Measurements from ENCODE around the gene CDHR2. TPM values are rescaled to one million over a fixed set of nuclear protein-coding genes. Genes with fewer than 3 reads are reported as not detected.

Gene CDHR2
- total RNA-seq, 2 donors from 2014 or later, result 0.37 to 0.89 TPM

DNA sequence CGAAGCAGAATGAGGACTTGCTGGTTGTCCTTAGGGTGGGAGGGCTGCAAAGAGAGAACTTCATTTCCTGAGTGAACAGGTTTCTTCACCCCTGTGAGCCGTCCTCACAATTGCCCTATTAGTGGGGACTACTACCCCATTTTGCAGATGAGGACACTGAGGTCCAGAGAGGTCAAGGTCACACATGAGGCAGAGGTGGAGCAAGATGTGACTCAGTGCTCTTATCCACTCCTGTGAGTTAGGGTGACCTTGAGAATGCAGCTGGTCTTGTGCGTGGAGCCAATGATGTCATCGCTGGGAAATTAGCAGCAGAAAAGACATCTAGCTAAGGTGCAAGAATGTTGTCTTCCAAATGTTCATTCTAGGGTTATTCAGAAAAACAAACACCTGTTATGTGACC lies 33.9 kb downstream of the CDHR2 start:
- Histone ChIP-seq H3K36me3 (ENCODE audit: control insufficient read depth, insufficient read depth, low read length) (no peaks in the 10 kb centered on the region), H3K27me3 (ENCODE audit: control insufficient read depth, insufficient read depth, low read length, poor library complexity, severe bottlenecking) (no peaks in the 10 kb centered on the region), H3K4me1 (ENCODE audit: control insufficient read depth, insufficient read depth, low read length) (no peaks in the 10 kb centered on the region), H3K27ac (ENCODE audit: low read depth, low read length) (no peak overlapping the region), H3K4me3 (ENCODE audit: low read length) (no peak overlapping the region), H3K9me3 (ENCODE audit: control insufficient read depth, low read length) (peaks cover 12% of the 10 kb centered on the region), H3K9ac (ENCODE audit: extremely low read depth, low read length, poor library complexity, severe bottlenecking) (no peak overlapping the region)
- no peak for DNase-seq
- Mint-ChIP-seq H3K4me1 (no peaks in the 10 kb centered on the region), H3K27me3 (ENCODE audit: insufficient read depth) (peaks cover 5% of the 10 kb centered on the region), H3K9me3 (peaks cover 27% of the 10 kb centered on the region), H3K36me3 (ENCODE audit: low read depth) (no peaks in the 10 kb centered on the region), H3K4me3 (no peak overlapping the region), H3K27ac (no peak overlapping the region)
- TF ChIP-seq, protein P1, sequence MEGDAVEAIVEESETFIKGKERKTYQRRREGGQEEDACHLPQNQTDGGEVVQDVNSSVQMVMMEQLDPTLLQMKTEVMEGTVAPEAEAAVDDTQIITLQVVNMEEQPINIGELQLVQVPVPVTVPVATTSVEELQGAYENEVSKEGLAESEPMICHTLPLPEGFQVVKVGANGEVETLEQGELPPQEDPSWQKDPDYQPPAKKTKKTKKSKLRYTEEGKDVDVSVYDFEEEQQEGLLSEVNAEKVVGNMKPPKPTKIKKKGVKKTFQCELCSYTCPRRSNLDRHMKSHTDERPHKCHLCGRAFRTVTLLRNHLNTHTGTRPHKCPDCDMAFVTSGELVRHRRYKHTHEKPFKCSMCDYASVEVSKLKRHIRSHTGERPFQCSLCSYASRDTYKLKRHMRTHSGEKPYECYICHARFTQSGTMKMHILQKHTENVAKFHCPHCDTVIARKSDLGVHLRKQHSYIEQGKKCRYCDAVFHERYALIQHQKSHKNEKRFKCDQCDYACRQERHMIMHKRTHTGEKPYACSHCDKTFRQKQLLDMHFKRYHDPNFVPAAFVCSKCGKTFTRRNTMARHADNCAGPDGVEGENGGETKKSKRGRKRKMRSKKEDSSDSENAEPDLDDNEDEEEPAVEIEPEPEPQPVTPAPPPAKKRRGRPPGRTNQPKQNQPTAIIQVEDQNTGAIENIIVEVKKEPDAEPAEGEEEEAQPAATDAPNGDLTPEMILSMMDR (conservative IDR thresholded peaks at IDR 0.05), result no peak
- WGBS, 2 experiments (ENCODE audit: insufficient coverage in 1 of 2, insufficient read length in 1 of 2), result 79 to 86% methylated on average over 4 of the region's 4 CpGs

DNA sequence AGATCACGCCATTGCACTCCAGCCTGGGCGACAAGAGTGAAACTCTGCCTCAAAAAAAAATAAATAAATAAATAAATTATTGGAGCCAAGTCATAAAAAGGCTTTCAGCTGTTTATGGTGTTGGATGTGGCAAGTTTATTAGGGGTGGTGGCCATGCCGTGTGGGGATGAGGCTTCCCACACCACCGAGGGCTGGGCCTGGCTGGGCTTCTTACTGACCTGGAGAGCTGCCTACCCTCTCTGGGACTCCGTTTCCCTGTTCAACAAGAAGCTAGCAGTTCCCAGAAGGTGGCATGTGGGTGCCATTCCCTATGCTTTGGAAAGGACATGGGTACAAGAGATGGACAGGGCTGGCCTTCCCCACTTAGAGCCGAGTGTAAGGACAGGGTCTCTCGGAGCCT lies 38.3 kb downstream of the CDHR2 start:
- H3K4me1 Mint-ChIP-seq, result no peaks in the 10 kb centered on the region
- H3K27ac Mint-ChIP-seq, result no peak overlapping the region
- Histone ChIP-seq H3K4me3 (ENCODE audit: low read length) (no peak overlapping the region), H3K9ac (ENCODE audit: extremely low read depth, low read length, poor library complexity, severe bottlenecking) (no peak overlapping the region), H3K9me3 (ENCODE audit: control insufficient read depth, low read length) (peaks cover 12% of the 10 kb centered on the region), H3K27ac (ENCODE audit: low read depth, low read length) (no peak overlapping the region), H3K4me1 (ENCODE audit: control insufficient read depth, insufficient read depth, low read length) (no peaks in the 10 kb centered on the region), H3K36me3 (ENCODE audit: control insufficient read depth, insufficient read depth, low read length) (no peaks in the 10 kb centered on the region), H3K27me3 (ENCODE audit: control insufficient read depth, insufficient read depth, low read length, poor library complexity, severe bottlenecking) (no peaks in the 10 kb centered on the region)
- WGBS, 2 experiments (ENCODE audit: insufficient coverage in 1 of 2, insufficient read length in 1 of 2), result 86 to 93% methylated on average over 5 to 6 of the region's 7 CpGs
- H3K9me3 Mint-ChIP-seq, result peaks cover 27% of the 10 kb centered on the region
- no peak for DNase-seq
- TF ChIP-seq, protein P1 (conservative IDR thresholded peaks at IDR 0.05), result no peak
- H3K4me3 Mint-ChIP-seq, result no peak overlapping the region
- peaks cover 15% of the 10 kb centered on the region for H3K27me3 Mint-ChIP-seq (ENCODE audit: insufficient read depth)
- no peaks in the 10 kb centered on the region for H3K36me3 Mint-ChIP-seq (ENCODE audit: low read depth)

DNA sequence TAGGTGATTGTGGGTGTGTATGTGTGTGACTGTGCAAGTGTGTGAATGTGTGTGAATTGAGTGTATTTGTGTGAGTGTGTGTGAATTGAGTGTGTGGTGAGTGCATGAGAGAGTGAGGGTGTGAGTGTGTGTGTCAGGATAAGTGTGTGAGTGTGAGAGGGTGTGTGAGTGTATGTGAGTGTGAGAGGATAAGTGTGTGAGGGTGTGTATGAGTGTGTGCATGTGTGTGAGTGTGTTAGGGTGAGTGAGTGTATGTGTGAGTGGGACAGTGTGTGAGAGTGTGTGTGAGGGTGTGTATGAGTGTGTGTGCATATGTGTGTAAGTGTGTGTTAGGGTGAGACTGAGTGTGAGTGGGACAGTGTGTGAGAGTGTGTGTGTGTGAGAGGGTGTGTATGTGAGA lies 39.2 kb downstream of the CDHR2 start:
- Histone ChIP-seq H3K4me3 (ENCODE audit: low read length) (no peak overlapping the region), H3K9me3 (ENCODE audit: control insufficient read depth, low read length) (peaks cover 12% of the 10 kb centered on the region), H3K36me3 (ENCODE audit: control insufficient read depth, insufficient read depth, low read length) (no peaks in the 10 kb centered on the region), H3K9ac (ENCODE audit: extremely low read depth, low read length, poor library complexity, severe bottlenecking) (no peak overlapping the region), H3K27me3 (ENCODE audit: control insufficient read depth, insufficient read depth, low read length, poor library complexity, severe bottlenecking) (no peaks in the 10 kb centered on the region), H3K4me1 (ENCODE audit: control insufficient read depth, insufficient read depth, low read length) (no peaks in the 10 kb centered on the region), H3K27ac (ENCODE audit: low read depth, low read length) (no peak overlapping the region)
- peaks cover 27% of the 10 kb centered on the region for H3K9me3 Mint-ChIP-seq
- H3K36me3 Mint-ChIP-seq (ENCODE audit: low read depth), result no peaks in the 10 kb centered on the region
- H3K4me3 Mint-ChIP-seq, result no peak overlapping the region
- no peaks in the 10 kb centered on the region for H3K4me1 Mint-ChIP-seq
- no peak for DNase-seq
- TF ChIP-seq, protein P1 (conservative IDR thresholded peaks at IDR 0.05), result no peak
- H3K27ac Mint-ChIP-seq, result no peak overlapping the region
- H3K27me3 Mint-ChIP-seq (ENCODE audit: insufficient read depth), result peaks cover 15% of the 10 kb centered on the region

All from endodermal cell (in vitro differentiated cells).